Activated T-helper 1 cell treated with anti-CD3 and anti-CD28 coated beads, Interleukin-2, amount 50 U/mL, for 16 hours (primary cell): ENCODE measurements around the gene E2F1.
A peak's percentile ranks its signal among the peaks of the same experiment; 100 is the strongest.

ENCODE experiments used
- DNase-seq, 2 donors: peaks; one replicate each; pipeline ENCODE4 v3.0.0-alpha.2; 2020; ENCODE audit warnings: low read depth in 1 of 2, low spot score in 1 of 2

The E2F1 gene, protein sequence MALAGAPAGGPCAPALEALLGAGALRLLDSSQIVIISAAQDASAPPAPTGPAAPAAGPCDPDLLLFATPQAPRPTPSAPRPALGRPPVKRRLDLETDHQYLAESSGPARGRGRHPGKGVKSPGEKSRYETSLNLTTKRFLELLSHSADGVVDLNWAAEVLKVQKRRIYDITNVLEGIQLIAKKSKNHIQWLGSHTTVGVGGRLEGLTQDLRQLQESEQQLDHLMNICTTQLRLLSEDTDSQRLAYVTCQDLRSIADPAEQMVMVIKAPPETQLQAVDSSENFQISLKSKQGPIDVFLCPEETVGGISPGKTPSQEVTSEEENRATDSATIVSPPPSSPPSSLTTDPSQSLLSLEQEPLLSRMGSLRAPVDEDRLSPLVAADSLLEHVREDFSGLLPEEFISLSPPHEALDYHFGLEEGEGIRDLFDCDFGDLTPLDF

GRCh38 chr20:33686100-33686983, at the start of gene E2F1:
TSS of gene E2F1 (minus strand) at chr20:33686385. CDS start at chr20:33686264, 121 bp downstream.
- peak; percentile 88 to 93 for DNase-seq

GRCh38 chr20:33733654-33734576, 47.7 kb upstream of the E2F1 start:
- no peak for DNase-seq

DNA sequence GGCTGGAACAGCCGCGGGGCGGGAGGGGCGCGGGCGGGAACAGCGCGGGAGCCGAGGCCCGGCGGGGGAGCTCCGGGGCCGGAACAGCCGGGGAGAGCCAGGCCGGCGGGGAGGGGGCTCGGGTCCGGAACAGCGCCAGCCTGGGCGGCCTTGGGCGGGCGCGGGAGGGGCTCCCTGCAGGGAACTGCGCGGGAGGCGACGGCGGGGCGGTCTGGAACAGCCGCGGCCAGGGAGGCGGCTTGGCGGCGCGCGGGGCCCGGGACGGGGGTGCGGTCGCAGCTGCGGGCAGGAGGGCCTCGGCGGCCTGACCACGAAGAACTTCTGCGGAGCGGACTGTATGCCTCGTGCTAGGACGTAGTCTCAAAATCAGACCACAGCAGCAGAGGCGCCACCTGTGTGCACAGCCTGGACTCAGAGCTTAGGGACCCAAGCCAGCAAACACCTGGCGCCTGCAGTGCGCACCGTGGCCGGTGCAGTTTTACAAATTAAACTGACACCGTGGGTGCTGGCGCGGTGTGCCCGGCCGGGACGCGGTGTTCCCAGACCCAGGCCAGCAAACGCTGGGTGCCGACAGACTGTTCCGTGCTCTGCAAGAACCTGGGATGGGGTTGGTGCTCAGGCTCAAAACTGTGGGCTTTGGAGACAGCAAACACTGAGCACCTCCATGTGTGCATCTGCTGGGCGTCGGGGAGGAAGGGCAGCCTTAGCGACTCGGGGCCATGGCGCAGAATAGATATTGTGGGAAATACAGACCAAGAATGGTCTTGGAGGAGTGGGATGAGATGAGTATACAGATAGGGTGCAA, 46.2 kb upstream of the E2F1 start:
- peak; percentile 66 to 76 for DNase-seq

DNA sequence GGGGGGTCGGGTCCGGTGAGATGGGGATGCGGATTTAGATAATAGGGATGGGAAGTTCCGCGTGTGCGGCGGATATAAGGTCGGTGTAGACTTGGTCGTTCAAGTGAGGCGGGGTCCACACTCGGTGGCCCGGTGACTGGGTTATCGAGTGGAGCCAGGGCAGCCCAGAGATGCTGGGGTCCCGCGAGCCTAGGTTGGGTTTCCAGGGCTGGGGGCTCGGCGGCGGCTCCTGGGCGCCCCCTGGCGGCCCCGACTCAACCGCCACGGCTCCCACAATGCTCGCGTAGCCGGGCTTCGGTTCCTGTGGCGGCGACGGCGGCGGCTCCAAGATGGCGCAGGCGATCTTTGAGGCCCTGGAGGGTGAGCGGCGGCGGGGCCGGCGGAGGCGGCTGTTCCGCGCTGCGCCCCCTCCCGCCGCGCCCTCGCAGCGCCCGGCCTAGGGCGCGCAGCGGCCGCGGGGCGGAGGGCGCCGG, 45.5 kb upstream of the E2F1 start, which contains the start of gene ZNF341:
Gene ZNF341 (plus strand): TSS at position 304 of the 473 bp plus-strand sequence. CDS start 26 bp downstream, at position 330.
- peak; percentile 74 to 83 for DNase-seq

GRCh38 chr20:33730946-33731692, 44.9 kb upstream of the E2F1 start:
- DNase-seq, result peak in 1 of 2 donors; percentile 3

DNA sequence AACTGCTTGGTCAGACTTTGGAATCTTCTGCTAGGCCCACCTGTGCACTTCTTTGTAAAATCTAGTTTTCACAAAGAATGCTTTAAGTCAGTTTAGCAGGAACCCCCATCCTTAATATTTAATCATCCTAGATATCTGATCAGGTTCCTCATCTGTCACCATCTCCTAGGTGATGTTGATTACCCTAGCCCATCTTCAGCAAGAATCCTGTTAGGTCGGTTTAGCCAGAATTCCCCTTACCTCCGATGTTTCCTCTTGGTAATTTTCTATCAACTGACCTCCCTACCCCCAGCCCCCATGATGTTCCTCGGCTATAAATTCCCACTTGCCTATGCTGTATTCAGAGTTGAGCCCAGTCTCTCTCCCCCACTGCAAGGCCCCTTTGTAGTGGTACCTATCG, 42.9 kb upstream of the E2F1 start:
- no peak for DNase-seq

DNA sequence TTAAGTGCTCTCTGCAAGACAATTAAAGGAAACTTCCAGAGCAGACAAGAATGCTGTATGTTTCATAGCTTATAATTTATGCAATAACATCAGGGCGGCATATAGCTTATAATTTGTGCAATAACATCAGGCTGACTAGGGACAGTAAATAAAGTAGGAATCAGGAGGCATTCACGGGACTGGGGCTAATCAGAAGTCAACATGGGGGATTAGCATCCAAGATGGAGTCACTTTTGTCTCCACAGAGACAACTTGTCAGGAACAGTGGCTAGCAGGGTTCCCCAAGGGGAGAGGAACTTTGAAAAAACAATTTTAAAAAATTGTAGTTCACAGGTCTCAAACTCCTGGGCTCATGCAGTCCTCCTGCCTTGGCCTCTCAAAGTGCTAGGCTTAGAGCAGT, 42.3 kb upstream of the E2F1 start:
- no peak for DNase-seq

DNA sequence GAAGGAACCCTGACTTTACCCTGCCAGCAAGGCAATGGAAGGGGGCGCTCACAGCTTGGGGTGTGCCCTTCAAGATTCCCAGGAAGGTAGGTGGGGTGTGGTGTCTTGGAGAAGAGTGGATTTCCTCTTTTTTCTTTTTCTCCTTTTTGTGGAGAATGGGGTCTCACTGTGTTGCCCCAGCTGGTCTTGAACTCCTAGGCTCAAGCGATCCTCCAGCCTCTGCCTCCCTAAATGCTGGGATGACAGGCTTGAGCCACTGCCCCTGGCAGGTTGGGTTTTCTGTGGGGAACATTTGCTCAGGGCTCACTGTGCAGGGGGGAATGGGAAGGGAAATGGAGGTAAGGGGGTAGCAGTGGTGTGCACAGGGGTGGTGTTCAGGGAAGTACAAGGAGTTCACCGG, 41.6 kb upstream of the E2F1 start:
- DNase-seq, result no peak

DNA sequence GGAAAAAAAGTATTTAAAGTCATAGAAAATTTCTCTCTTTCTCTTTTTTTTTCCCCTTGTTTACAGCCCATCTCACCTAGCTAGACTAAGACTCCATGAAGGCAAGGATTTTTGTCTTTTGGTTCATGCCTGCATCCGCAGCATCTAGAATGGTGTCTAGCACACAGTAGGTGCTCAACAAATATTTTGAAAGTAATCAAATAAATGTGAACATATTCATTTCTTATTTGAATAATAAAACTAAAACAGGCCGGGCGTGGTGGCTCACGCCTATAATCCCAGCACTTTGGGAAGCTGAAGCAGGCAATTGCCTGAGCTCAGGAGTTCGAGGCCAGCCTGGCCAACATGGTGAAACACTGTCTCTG, 40.9 kb upstream of the E2F1 start:
- DNase-seq, result no peak

DNA sequence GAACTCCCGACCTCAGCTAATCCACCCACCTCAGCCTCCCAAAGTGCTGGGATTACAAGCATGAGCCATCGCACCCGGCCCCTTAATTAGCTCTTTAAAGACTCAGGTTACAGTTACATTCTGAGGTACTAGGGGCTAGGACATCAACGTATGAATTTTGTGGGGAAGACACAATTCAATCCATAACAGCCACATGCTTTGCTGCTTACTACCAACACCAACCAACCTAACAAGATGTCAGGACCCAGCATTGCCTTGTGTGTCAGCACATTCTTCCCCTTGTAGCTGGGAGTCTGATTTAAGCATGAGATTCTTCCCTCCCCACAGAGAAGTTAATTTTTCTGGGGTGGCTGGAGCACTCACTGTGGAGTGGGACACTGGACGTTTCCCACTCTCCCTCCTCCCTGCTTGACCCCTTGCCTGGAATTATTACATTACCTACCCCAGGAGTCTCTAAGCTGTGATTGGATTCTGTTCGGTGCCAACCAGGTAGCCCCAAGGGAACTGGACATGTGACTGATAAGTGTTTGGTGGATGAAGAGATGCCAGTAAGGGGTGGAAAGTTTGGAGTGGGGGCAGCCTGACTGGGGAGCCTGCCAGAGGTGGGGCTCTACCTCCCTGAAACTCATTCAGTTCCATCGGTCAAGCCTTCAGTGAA, 39.6 kb upstream of the E2F1 start:
- DNase-seq, result no peak

DNA sequence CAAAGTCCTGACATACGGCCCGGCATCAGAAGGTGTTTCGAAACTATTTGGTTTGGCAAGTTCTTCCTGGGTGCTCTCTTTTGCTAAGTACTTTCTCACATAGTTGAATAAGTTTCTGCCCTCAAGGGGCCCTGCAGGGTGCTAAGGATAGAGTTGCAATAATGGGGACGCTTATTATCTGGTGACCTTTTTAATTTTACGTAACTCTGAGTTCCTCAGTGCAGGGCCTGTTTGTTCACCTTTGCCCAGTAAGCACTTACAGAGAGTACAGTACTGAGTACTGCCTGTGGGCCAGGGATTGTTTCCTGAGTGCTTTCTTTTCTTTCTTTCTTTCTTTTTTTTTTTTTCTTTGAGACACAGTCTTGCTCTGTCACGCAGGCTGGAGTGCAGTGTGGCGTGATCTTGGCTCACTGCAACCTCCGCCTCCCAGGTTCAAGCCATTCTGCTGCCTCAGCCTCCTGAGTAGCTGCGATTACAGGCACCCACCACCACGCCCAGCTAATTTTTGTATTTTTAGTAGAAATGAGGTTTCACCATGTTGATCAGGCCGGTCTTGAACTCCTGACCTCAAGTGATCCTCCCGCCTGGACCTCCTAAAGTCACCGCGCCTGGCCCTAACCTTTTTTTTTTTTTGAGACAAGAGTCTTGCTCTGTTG, 38.4 kb upstream of the E2F1 start:
- no peak for DNase-seq

GRCh38 chr20:33721391-33722140, 35.4 kb upstream of the E2F1 start:
- DNase-seq, result no peak

DNA sequence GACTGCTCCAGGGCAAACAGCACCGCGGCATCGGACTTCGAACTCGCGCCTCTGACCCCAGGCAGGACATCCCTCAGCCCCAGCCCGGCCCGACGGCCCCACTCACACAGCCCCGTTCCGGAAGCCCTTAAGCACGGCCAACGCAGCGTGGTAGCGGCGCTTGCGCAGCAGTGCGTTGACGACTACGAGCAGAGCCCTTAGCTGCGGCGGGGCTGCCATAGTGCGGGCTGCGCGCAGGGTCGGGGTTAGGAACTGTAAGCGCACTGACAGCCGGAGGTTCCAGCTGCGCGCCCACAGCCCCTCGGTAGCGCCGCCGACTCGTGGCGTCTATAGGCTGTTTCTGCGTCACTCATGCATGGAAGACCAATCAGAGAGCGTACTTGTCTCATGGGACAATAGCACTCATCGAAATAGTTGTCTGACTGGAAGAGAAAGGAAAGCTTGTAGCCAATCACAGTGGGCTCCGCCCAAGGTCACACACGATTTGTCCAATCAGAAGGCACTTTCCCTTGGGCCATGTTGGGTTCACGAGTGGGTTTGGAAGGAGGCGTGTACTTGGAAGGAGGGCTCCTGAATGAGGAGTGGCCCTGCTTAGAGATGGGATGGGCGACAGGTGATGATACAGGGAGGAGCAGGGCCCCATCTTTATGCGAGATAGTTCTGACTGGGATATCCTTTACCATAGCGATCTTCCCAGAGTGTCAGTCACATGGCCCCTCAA, 34.0 kb upstream of the E2F1 start, which contains the start of gene PXMP4:
Gene PXMP4 (minus strand): TSS at position 322 of the 721 bp plus-strand sequence. CDS start 103 bp downstream, at position 219.
- DNase-seq, result peak; percentile 62 to 77

- DNase-seq, result no peak
Observed at GRCh38 chr20:33719277-33719988, 33.2 kb upstream of the E2F1 start.

DNA sequence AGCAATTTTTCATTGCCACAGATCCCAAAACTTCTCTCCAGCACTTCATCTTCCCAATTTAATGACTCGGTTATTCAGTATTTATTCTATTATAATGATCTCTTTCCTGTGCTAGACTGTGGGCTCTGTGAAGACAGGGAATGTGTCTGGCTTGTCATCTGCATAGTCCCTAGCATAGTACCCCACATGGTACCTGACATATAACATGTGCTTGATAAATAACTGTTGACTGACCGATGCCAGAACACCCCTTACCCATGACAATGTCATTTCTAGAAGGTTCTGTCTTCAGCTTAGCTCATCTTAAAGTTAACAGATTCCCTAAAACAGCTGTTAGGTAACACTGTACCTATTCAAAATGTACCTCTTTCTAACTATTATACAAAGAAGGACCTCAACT, 30.3 kb upstream of the E2F1 start:
- no peak for DNase-seq

DNA sequence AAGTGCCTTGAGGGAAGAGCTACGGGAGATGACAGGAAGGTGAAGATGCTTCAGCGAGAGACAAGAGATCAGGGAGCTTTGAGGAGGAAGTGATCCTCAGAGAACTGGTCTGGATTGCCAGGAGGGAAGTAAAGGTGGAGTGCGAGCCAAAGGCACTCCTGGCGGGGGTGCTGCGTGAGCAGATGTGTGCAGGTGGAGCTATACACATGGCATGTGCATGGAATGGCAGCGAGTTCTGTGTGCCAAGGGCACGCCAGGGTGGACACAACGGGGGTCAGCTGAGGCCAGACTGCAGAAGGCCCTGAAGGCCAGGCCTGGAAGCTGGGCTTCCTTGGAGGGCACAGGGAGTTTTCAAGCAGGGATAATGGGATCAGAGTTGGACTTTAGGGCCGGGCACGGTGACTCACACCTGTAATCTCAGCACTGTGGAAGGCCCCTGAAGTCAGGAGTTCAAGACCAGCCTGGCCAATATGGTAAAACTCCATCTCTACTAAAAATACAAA, 27.7 kb upstream of the E2F1 start:
- no peak for DNase-seq
